Mammary epithelial cell (primary cell): Measurements from ENCODE around the gene HERC4.

Experiments
- EZH2 ChIP-seq: IDR thresholded peaks from 2 replicates; pipeline ENCODE4 v1.6.1; 2012; ENCODE audit warnings: low read length, inconsistent platforms, borderline replicate concordance
- TF ChIP-seq, protein P1 (sequence below), 2 donors: IDR thresholded peaks in 1 of 2; conservative IDR thresholded peaks in 1 of 2; 2 replicates each; pipeline ENCODE4 v1.5.1; 2011 to 2012; ENCODE audit warnings: inconsistent platforms in 2 of 2, low read length in 2 of 2, mild to moderate bottlenecking in 2 of 2, control low read depth in 1 of 2, low read depth in 1 of 2; ENCODE audit not compliant: insufficient read depth in 1 of 2; ENCODE audit errors: extremely low read depth in 1 of 2

DNA sequence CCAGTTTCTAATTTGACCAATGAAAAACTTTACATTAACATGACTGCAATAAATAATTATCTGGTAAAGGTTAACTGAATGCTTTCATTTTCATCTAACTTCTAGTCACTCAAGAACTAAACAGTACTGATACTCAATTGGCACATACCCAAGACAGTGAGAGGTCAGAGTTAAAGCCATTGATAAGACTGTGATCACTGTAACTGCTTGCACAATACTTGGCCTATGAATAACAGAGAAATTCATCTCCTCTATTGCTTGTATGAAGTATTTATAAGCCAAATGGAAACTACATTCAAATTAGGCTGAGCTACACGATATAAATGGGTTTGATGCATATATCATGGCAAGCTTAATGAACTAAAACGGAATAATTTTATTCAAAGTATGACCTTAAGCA lies 43.0 kb downstream of the HERC4 start:
- TF ChIP-seq, protein P1, sequence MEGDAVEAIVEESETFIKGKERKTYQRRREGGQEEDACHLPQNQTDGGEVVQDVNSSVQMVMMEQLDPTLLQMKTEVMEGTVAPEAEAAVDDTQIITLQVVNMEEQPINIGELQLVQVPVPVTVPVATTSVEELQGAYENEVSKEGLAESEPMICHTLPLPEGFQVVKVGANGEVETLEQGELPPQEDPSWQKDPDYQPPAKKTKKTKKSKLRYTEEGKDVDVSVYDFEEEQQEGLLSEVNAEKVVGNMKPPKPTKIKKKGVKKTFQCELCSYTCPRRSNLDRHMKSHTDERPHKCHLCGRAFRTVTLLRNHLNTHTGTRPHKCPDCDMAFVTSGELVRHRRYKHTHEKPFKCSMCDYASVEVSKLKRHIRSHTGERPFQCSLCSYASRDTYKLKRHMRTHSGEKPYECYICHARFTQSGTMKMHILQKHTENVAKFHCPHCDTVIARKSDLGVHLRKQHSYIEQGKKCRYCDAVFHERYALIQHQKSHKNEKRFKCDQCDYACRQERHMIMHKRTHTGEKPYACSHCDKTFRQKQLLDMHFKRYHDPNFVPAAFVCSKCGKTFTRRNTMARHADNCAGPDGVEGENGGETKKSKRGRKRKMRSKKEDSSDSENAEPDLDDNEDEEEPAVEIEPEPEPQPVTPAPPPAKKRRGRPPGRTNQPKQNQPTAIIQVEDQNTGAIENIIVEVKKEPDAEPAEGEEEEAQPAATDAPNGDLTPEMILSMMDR (conservative IDR thresholded peaks at IDR 0.05 in 1 of 2, IDR thresholded peaks at IDR 0.05 in 1 of 2; ENCODE audit: extremely low read depth in 1 of 2, insufficient read depth in 1 of 2, low read depth in 1 of 2, low read length in 2 of 2): no peak
- TF ChIP-seq EZH2: no peak
